Placental epithelial cell (primary cell): ENCODE measurements around the gene MRPL19. TPM values are rescaled to one million over a fixed set of nuclear protein-coding genes. Genes with fewer than 3 reads are reported as not detected.

Experiments used
- small RNA-seq: library from RNA; depleted of rRNA; stranded (forward); fragments of <200 nt; gene quantifications from one replicate; pipeline ENCODE3, GENCODE V24; 2012
- total RNA-seq: library from RNA; depleted of rRNA; stranded (reverse); fragments of >200 nt; gene quantifications from 2 replicates; pipeline ENCODE4 v1.2.3, GENCODE V29; 2012

The MRPL19 gene
- 27.5 and 29.4 TPM in 2 replicates for total RNA-seq

GRCh38 chr2:75646583-75647425, at the start of gene MRPL19:
Gene MRPL19 (plus strand): TSS chr2:75646783. CDS start chr2:75646808, 25 bp downstream.

GRCh38 chr2:75710577-75711253, 64.1 kb downstream of the MRPL19 start, which contains the start of gene GCFC2:
Gene GCFC2 (minus strand): TSS chr2:75710915. CDS start chr2:75710855, 60 bp downstream.

Small RNA genes within 50 kb of the gene (small RNA-seq; reads per million reads assigned to genes)
- 0.23 reads per million for gene RF00012

Other genes with a start within 250 kb of the MRPL19 start
- 55.0 and 88.3 TPM in 2 replicates for gene EVA1A, start 85.8 kb upstream of the MRPL19 start, total RNA-seq
- 9.8 and 13.6 TPM in 2 replicates for gene GCFC2, start 64.1 kb downstream of the MRPL19 start, total RNA-seq